GM12878 (cell line): ENCODE data around the gene PLET1. TPM values are rescaled to one million over a fixed set of nuclear protein-coding genes. Genes with fewer than 3 reads are reported as not detected.

Experiments used
- ATAC-seq: fragments of 200-7000 bp; cut with Tn5 transposase; 3 replicates; pipeline ENCODE4 v1.9.1; 2020; ENCODE audit warnings: mild to moderate bottlenecking, moderate library complexity
- BruUV-seq: library from RNA; stranded (reverse); fragments of 400-500 nt; replicated peaks from 2 replicates; lab custom pipeline; 2021; lab: Mats Ljungman, UMichigan
- CTCF ChIA-PET: fragments of 300-600 bp; sonication (Branson Sonifier 250); formaldehyde crosslinking; extraction: SDS; loops from one replicate; lab custom pipeline; 2021; ENCODE audit warnings: inconsistent platforms; lab: Yijun Ruan, JAX
- POLR2A ChIA-PET: fragments of 350-600 bp; formaldehyde crosslinking; extraction: SDS; loops from one replicate; lab custom pipeline; 2021; ENCODE audit warnings: inconsistent platforms; lab: Charles Lee
- RAD21 ChIA-PET: fragments of 300-600 bp; sonication (Branson Sonifier 250); formaldehyde crosslinking; loops from one replicate; lab custom pipeline; 2023; ENCODE audit warnings: antibody characterized with exemption; ENCODE audit not compliant: unreplicated experiment; lab: Charles Lee
- SMC1A ChIA-PET: fragments of 300-600 bp; sonication (Branson Sonifier 250); formaldehyde crosslinking; loops from one replicate; lab custom pipeline; 2023; ENCODE audit not compliant: unreplicated experiment, uncharacterized antibody; lab: Charles Lee
- DNase-seq: peaks from one replicate; pipeline ENCODE4 v3.0.0-alpha.2; 2011; ENCODE audit warnings: low read depth, low spot score
- FAIRE-seq: peaks from 3 replicates; lab custom pipeline; 2011; peaks lifted over from hg19 to GRCh38; lab: Jason Lieb, UNC
- H2AFZ ChIP-seq: 2 replicates; pipeline ENCODE4 v1.6.0; 2011; ENCODE audit warnings: low read depth, low read length, control low read depth; ENCODE audit not compliant: control insufficient read depth
- H3K27ac ChIP-seq: 2 replicates; pipeline ENCODE4 v1.5.1; 2011; ENCODE audit warnings: control low read depth; ENCODE audit not compliant: control insufficient read depth, insufficient read depth
- H3K27me3 ChIP-seq, 2 experiments: replicated peaks in 1 of 2; 2 replicates each; pipeline versions ENCODE4 v1.6.0 to v1.6.1; 2011; ENCODE audit warnings: low read length in 1 of 2; ENCODE audit not compliant: control insufficient read depth in 2 of 2, insufficient read depth in 2 of 2
- H3K36me3 ChIP-seq, 2 experiments: 2 replicates each; pipeline ENCODE4 v1.5.1; 2011; ENCODE audit warnings: low read length in 1 of 2; ENCODE audit not compliant: control insufficient read depth in 2 of 2, insufficient read depth in 2 of 2
- H3K4me1 ChIP-seq: 2 replicates; pipeline ENCODE4 v1.6.1; 2011; ENCODE audit warnings: mild to moderate bottlenecking, low read length, moderate library complexity, mixed read lengths; ENCODE audit not compliant: control insufficient read depth, insufficient read depth
- H3K4me2 ChIP-seq: 2 replicates; pipeline ENCODE4 v1.6.0; 2011; ENCODE audit warnings: control low read depth; ENCODE audit not compliant: control insufficient read depth, insufficient read depth
- H3K4me3 ChIP-seq: fragments of 200-600 bp; sonication (generic); 2 replicates; pipeline ENCODE4 v1.5.1; 2016
- H3K79me2 ChIP-seq: 2 replicates; pipeline ENCODE4 v1.6.0; 2011; ENCODE audit warnings: low read length; ENCODE audit not compliant: control insufficient read depth, insufficient read depth
- H3K9ac ChIP-seq: 2 replicates; pipeline ENCODE4 v1.8.0; 2011; ENCODE audit warnings: low read length, control low read depth, mixed read lengths; ENCODE audit not compliant: control insufficient read depth, insufficient read depth
- H3K9me3 ChIP-seq: replicated peaks from 3 replicates; pipeline ENCODE4 v1.5.1; 2011; ENCODE audit warnings: mild to moderate bottlenecking, low read length; ENCODE audit not compliant: control insufficient read depth, insufficient read depth
- H4K20me1 ChIP-seq: 2 replicates; pipeline ENCODE4 v1.6.0; 2011; ENCODE audit not compliant: control insufficient read depth, insufficient read depth
- IRF3 ChIP-seq: fragments of 450-650 bp; IDR thresholded peaks from 2 replicates; pipeline ENCODE4 v1.6.1; 2014; ENCODE audit warnings: mild to moderate bottlenecking
- NR2C1 ChIP-seq: fragments of 450-650 bp; IDR thresholded peaks from 2 replicates; pipeline ENCODE4 v1.6.1; 2017; ENCODE audit warnings: antibody characterized with exemption, mild to moderate bottlenecking, moderate library complexity
- RB1 ChIP-seq: fragments of 450-650 bp; formaldehyde crosslinking; IDR thresholded peaks from 2 replicates; pipeline ENCODE4 v1.6.1; 2017; ENCODE audit warnings: mild to moderate bottlenecking, borderline replicate concordance
- RFX5 ChIP-seq: IDR thresholded peaks from 2 replicates; pipeline ENCODE4 v1.6.1; 2011; ENCODE audit warnings: low read depth, low read length, improper control_type of control experiment
- STAT3 ChIP-seq: IDR thresholded peaks from 2 replicates; pipeline ENCODE4 v1.6.1; 2011; ENCODE audit warnings: low read depth, low read length, improper control_type of control experiment
- TCF12 ChIP-seq: IDR thresholded peaks from 2 replicates; pipeline ENCODE4 v1.6.1; 2011; ENCODE audit warnings: low read depth, mild to moderate bottlenecking, low read length
- ZBED1 ChIP-seq: IDR thresholded peaks from 2 replicates; pipeline ENCODE4 v1.6.1; 2016; ENCODE audit warnings: borderline replicate concordance
- ZNF207 ChIP-seq: fragments of 450-650 bp; IDR thresholded peaks from 2 replicates; pipeline ENCODE4 v1.6.1; 2014; ENCODE audit warnings: antibody characterized with exemption, mild to moderate bottlenecking, borderline replicate concordance
- ZZZ3 ChIP-seq: IDR thresholded peaks from 2 replicates; pipeline ENCODE4 v1.6.1; 2011; ENCODE audit warnings: low read depth; ENCODE audit not compliant: control insufficient read depth, insufficient read length
- WGBS: methylation state at CpG from one replicate; pipeline ENCODE4 v1.1.6; 2016; ENCODE audit warnings: low lambda C conversion rate; ENCODE audit not compliant: insufficient replicate concordance, insufficient coverage; ENCODE audit errors: missing lambda C conversion rate; 5-methylcytosine and 5-hydroxymethylcytosine counted together
- in situ Hi-C: fragments of 300-500 bp; cut with MboI; formaldehyde crosslinking; loops from 9 replicates; pipeline ENCODE4 v1.14.3; 2018; ENCODE audit warnings: mixed read lengths
- intact Hi-C: fragments of 100-400 bp; cut with micrococcal nuclease; formaldehyde crosslinking; loops from one replicate; pipeline ENCODE4 v1.14.2; 2022; ENCODE audit not compliant: unreplicated experiment
- polyA plus RNA-seq, 11 experiments: library from polyadenylated mRNA; depleted of rRNA in 4 of 11; unstranded in 6 of 11; stranded (reverse) in 5 of 11; fragments of >200 nt; fragmentation: Nextera tagmentation in 4 of 11; fragmentation: Illumina TruSeq in 1 of 11; extraction: Ambion mirVana in 4 of 11; extraction: Trizol in 1 of 11; gene quantifications; 1 replicate in 1 of 11; 2 replicates in 10 of 11; pipeline versions ENCODE4 v1.2.1 to v1.2.3, GENCODE V29; 2011 to 2016; ENCODE audit warnings: inconsistent platforms in 2 of 11, missing spikeins in 2 of 11, low read depth in 1 of 11
- total RNA-seq, 4 experiments: library from RNA; depleted of rRNA in 3 of 4; stranded (reverse); fragments of >200 nt in 3 of 4; fragmentation: Illumina TruSeq in 1 of 4; extraction: Trizol in 1 of 4; gene quantifications; 2 replicates each; pipeline versions ENCODE4 v1.2.1 to v1.2.3, GENCODE V29; 2013 to 2021

The PLET1 gene
- total and polyA plus RNA-seq, 10 of the 15 experiments (the other 5 are each of a cell fraction or from before 2014, with no cell fraction given): not detected

- RAD21 ChIA-PET: no interaction called here
- BruUV-seq: no TSS peak
- no peaks in the 10 kb centered on the region for H3K27me3 ChIP-seq
- H3K79me2 ChIP-seq: no peaks in the 10 kb centered on the region
- H3K4me3 ChIP-seq: no peak overlapping the region
- no peaks in the 10 kb centered on the region for H4K20me1 ChIP-seq
- no peaks in the 10 kb centered on the region for H3K9me3 ChIP-seq
- 70% methylated on average over 4 of the region's 4 CpGs for WGBS
- CTCF ChIA-PET: interaction anchor here (1.6 kb wide), 1 partner anchor 33 kb away, joined by 3 read pairs; no protein-coding TSS in a partner anchor
- no peak for TF ChIP-seq ZZZ3
- no peak for TF ChIP-seq STAT3
- TF ChIP-seq NR2C1: no peak
- TF ChIP-seq RB1: no peak
- TF ChIP-seq ZBED1: no peak
- no peak for TF ChIP-seq ZNF207
- TF ChIP-seq RFX5: no peak
- no peak for TF ChIP-seq TCF12
- no peak for TF ChIP-seq IRF3
- H2AFZ ChIP-seq: no peak overlapping the region
- intact Hi-C loops: no loop called here
- no peak overlapping the region for H3K27ac ChIP-seq
- no peak overlapping the region for H3K9ac ChIP-seq
- SMC1A ChIA-PET: no interaction called here
- no peak for FAIRE-seq
- no peak for ATAC-seq
- no peaks in the 10 kb centered on the region for H3K4me1 ChIP-seq
- in situ Hi-C loops: no loop called here
- POLR2A ChIA-PET: no interaction called here
- DNase-seq: no peak
- H3K36me3 ChIP-seq: no peaks in the 10 kb centered on the region
- no peak overlapping the region for H3K4me2 ChIP-seq
Observed at GRCh38 chr11:112247201-112247600, 13.5 kb downstream of the PLET1 start.
